ENCODE data around the gene CIZ1. TPM values are rescaled to one million over a fixed set of nuclear protein-coding genes. Genes with fewer than 3 reads are reported as not detected.

Gene CIZ1
- total RNA-seq, 4 donors from 2014 or later, result 86.7 to 136 (median 115) TPM

- H3K4me3 ChIP-seq, result peak overlapping the region; percentile 78
- H3K36me3 ChIP-seq, result peaks cover 16% of the 10 kb centered on the region
- WGBS, result 38% methylated on average over 9 of the region's 11 CpGs
- H3K4me1 ChIP-seq, result peaks cover 26% of the 10 kb centered on the region
- peak overlapping the region; percentile 77 for H3K27ac ChIP-seq
- no peak for TF ChIP-seq POLR2AphosphoS5 (IDR thresholded peaks at IDR 0.05)
- TF ChIP-seq POLR2A (IDR thresholded peaks at IDR 0.05), result no peak
- TF ChIP-seq EP300 (IDR thresholded peaks at IDR 0.05), result no peak
- TF ChIP-seq CTCF (IDR thresholded peaks at IDR 0.05), result no peak
- H3K27me3 ChIP-seq, result no peaks in the 10 kb centered on the region
- H3K9me3 ChIP-seq, result no peaks in the 10 kb centered on the region
- peak in 1 of 2 donors; percentile 62 for DNase-seq (ENCODE audit: low spot score in 2 of 2)
Measured at GRCh38 chr9:128159522-128159783, 31.9 kb downstream of the CIZ1 start.

GRCh38 chr9:128155736-128156500, 35.5 kb downstream of the CIZ1 start:
- no peaks in the 10 kb centered on the region for H3K9me3 ChIP-seq
- H3K36me3 ChIP-seq, result no peaks in the 10 kb centered on the region
- DNase-seq (ENCODE audit: low spot score in 2 of 2), result no peak
- no peak for TF ChIP-seq CTCF (IDR thresholded peaks at IDR 0.05)
- no peak for TF ChIP-seq EP300 (IDR thresholded peaks at IDR 0.05)
- no peak for TF ChIP-seq POLR2AphosphoS5 (IDR thresholded peaks at IDR 0.05)
- no peak for TF ChIP-seq POLR2A (IDR thresholded peaks at IDR 0.05)
- 77% methylated on average over 7 of the region's 7 CpGs for WGBS
- H3K27ac ChIP-seq, result no peak overlapping the region
- H3K27me3 ChIP-seq, result no peaks in the 10 kb centered on the region
- peaks cover 16% of the 10 kb centered on the region for H3K4me1 ChIP-seq
- no peak overlapping the region for H3K4me3 ChIP-seq

- no peak for TF ChIP-seq EP300 (IDR thresholded peaks at IDR 0.05)
- TF ChIP-seq POLR2A (IDR thresholded peaks at IDR 0.05), result no peak
- TF ChIP-seq CTCF (IDR thresholded peaks at IDR 0.05), result no peak
- no peak for TF ChIP-seq POLR2AphosphoS5 (IDR thresholded peaks at IDR 0.05)
Measured at GRCh38 chr9:128153947-128154695, 37.3 kb downstream of the CIZ1 start.

GRCh38 chr9:128153060-128153946, 38.1 kb downstream of the CIZ1 start:
- no peaks in the 10 kb centered on the region for H3K36me3 ChIP-seq
- no peak overlapping the region for H3K4me3 ChIP-seq
- peak in 1 of 2 donors; percentile 56 for DNase-seq (ENCODE audit: low spot score in 2 of 2)
- no peaks in the 10 kb centered on the region for H3K9me3 ChIP-seq
- H3K27ac ChIP-seq, result no peak overlapping the region
- H3K27me3 ChIP-seq, result no peaks in the 10 kb centered on the region
- H3K4me1 ChIP-seq, result peaks cover 23% of the 10 kb centered on the region
- WGBS, result 91% methylated on average over 15 of the region's 26 CpGs
- TF ChIP-seq EP300 (IDR thresholded peaks at IDR 0.05) (no peak), POLR2A (IDR thresholded peaks at IDR 0.05) (no peak), POLR2AphosphoS5 (IDR thresholded peaks at IDR 0.05) (no peak), CTCF (IDR thresholded peaks at IDR 0.05) (no peak)

More at GRCh38 chr9:128153947-128154695, 37.3 kb downstream of the CIZ1 start:
- H3K36me3 ChIP-seq, result no peaks in the 10 kb centered on the region
- no peaks in the 10 kb centered on the region for H3K9me3 ChIP-seq
- peaks cover 16% of the 10 kb centered on the region for H3K4me1 ChIP-seq
- DNase-seq (ENCODE audit: low spot score in 2 of 2), result peak in 1 of 2 donors; percentile 41
- no peak overlapping the region for H3K4me3 ChIP-seq
- no peak overlapping the region for H3K27ac ChIP-seq
- H3K27me3 ChIP-seq, result no peaks in the 10 kb centered on the region
- 85% methylated on average over 7 of the region's 13 CpGs for WGBS

Data from suprapubic skin (tissue), 4 donors.